Endothelial cell of umbilical vein (primary cell): ENCODE results near the gene MEGF10. TPM values are rescaled to one million over a fixed set of nuclear protein-coding genes. Genes with fewer than 3 reads are reported as not detected.

ENCODE experiments used
- BruUV-seq: library from RNA; stranded (reverse); fragments of 400-500 nt; replicated peaks from 2 replicates; lab custom pipeline; 2021; lab: Mats Ljungman, UMichigan
- CTCF ChIA-PET: fragments of 300-600, 350-600 bp; sonication (Branson Sonifier 250); formaldehyde crosslinking; loops from one replicate; lab custom pipeline; 2021; ENCODE audit warnings: antibody characterized with exemption, inconsistent platforms; lab: Charles Lee
- POLR2A ChIA-PET: fragments of 300-600, 350-600 bp; sonication (Branson Sonifier 250); formaldehyde crosslinking; loops from one replicate; lab custom pipeline; 2021; ENCODE audit warnings: antibody characterized with exemption, inconsistent platforms; lab: Charles Lee
- DNase-seq: peaks from one replicate; pipeline ENCODE4 v3.0.0-alpha.2; 2011; ENCODE audit warnings: low read depth, low spot score
- FAIRE-seq: peaks from 2 replicates; lab custom pipeline; 2011; peaks lifted over from hg19 to GRCh38; lab: Jason Lieb, UNC
- H2AFZ ChIP-seq: 2 replicates; pipeline ENCODE4 v1.6.0; 2012; ENCODE audit warnings: low read depth, low read length, control low read depth, inconsistent platforms
- H3K27ac ChIP-seq: 2 replicates; pipeline ENCODE4 v1.5.1; 2011; ENCODE audit warnings: low read depth, mild to moderate bottlenecking, control low read depth, low read length, moderate library complexity; ENCODE audit not compliant: insufficient read depth
- H3K27me3 ChIP-seq, 2 experiments: 2 replicates each; pipeline versions ENCODE4 v1.6.0 to v1.6.1; 2011; ENCODE audit warnings: low read length in 2 of 2, mixed read lengths in 1 of 2; ENCODE audit not compliant: control insufficient read depth in 2 of 2, insufficient read depth in 2 of 2
- H3K36me3 ChIP-seq, 2 experiments: 2 replicates in 1 of 2; 3 replicates in 1 of 2; pipeline ENCODE4 v1.5.1; 2011; ENCODE audit warnings: low read length in 2 of 2, mild to moderate bottlenecking in 1 of 2, moderate library complexity in 1 of 2; ENCODE audit not compliant: control insufficient read depth in 2 of 2, insufficient read depth in 2 of 2; ENCODE audit errors: extremely low read depth in 1 of 2
- H3K4me1 ChIP-seq: 3 replicates; pipeline ENCODE4 v1.5.1; 2011; ENCODE audit warnings: mild to moderate bottlenecking, low read length; ENCODE audit not compliant: control insufficient read depth, insufficient read depth; ENCODE audit errors: extremely low read depth
- H3K4me2 ChIP-seq: 2 replicates; pipeline ENCODE4 v1.6.1; 2011; ENCODE audit warnings: low read length, control low read depth, mixed read lengths; ENCODE audit not compliant: insufficient read depth
- H3K4me3 ChIP-seq, 3 experiments: fragments of 200-600 bp in 1 of 3; sonication (generic), shearing (Covaris generic) in 1 of 3; replicated peaks in 1 of 3; 2 replicates each; pipeline ENCODE4 v1.5.1; 2011 to 2016; ENCODE audit warnings: control low read depth in 3 of 3, low read length in 3 of 3, mild to moderate bottlenecking in 2 of 3, inconsistent platforms in 1 of 3, low read depth in 1 of 3, moderate library complexity in 1 of 3; ENCODE audit not compliant: insufficient read depth in 1 of 3
- H3K79me2 ChIP-seq: 2 replicates; pipeline ENCODE4 v1.6.0; 2012; ENCODE audit warnings: low read length, inconsistent platforms; ENCODE audit not compliant: control insufficient read depth, insufficient read depth
- H3K9ac ChIP-seq: replicated peaks from 2 replicates; pipeline ENCODE3; 2011; ENCODE audit warnings: low read length, control low read depth; ENCODE audit not compliant: insufficient read depth; ENCODE audit errors: extremely low read depth
- H3K9me1 ChIP-seq: replicated peaks from 3 replicates; pipeline ENCODE4 v1.6.0; 2011; ENCODE audit warnings: mild to moderate bottlenecking, low read length; ENCODE audit not compliant: control insufficient read depth, insufficient read depth; ENCODE audit errors: extremely low read depth
- H3K9me3 ChIP-seq: replicated peaks from 2 replicates; pipeline ENCODE4 v1.5.1; 2012; ENCODE audit warnings: low read length, inconsistent platforms; ENCODE audit not compliant: control insufficient read depth, insufficient read depth
- H4K20me1 ChIP-seq: replicated peaks from 2 replicates; pipeline ENCODE3; 2011; ENCODE audit warnings: mild to moderate bottlenecking, low read length; ENCODE audit not compliant: control insufficient read depth, insufficient read depth; ENCODE audit errors: extremely low read depth
- CTCF ChIP-seq, 2 donors: IDR thresholded peaks; 1 replicate in 1 of 2; 2 replicates in 1 of 2; pipeline ENCODE4 v1.5.1; 2011; ENCODE audit warnings: low read length in 2 of 2, mild to moderate bottlenecking in 2 of 2, moderate library complexity in 2 of 2, control low read depth in 1 of 2, inconsistent platforms in 1 of 2, low read depth in 1 of 2; ENCODE audit not compliant: insufficient read depth in 1 of 2; ENCODE audit errors: extremely low read depth in 1 of 2
- EZH2 ChIP-seq: IDR thresholded peaks from 2 replicates; pipeline ENCODE4 v1.6.1; 2012; ENCODE audit warnings: borderline replicate concordance, low read depth, mild to moderate bottlenecking, moderate library complexity, low read length, inconsistent platforms; ENCODE audit not compliant: severe bottlenecking
- FOS ChIP-seq: IDR thresholded peaks from 2 replicates; pipeline ENCODE4 v1.6.1; 2011; ENCODE audit warnings: mild to moderate bottlenecking, low read length, moderate library complexity, borderline replicate concordance; ENCODE audit not compliant: insufficient read depth
- GATA2 ChIP-seq: IDR thresholded peaks from 2 replicates; pipeline ENCODE4 v1.7.0; 2011; ENCODE audit warnings: low read depth, mild to moderate bottlenecking, moderate library complexity, mixed read lengths, low read length; ENCODE audit not compliant: insufficient read length, insufficient read depth
- JUN ChIP-seq: IDR thresholded peaks from 2 replicates; pipeline ENCODE4 v1.6.1; 2011; ENCODE audit warnings: borderline replicate concordance, low read depth; ENCODE audit not compliant: insufficient read length, insufficient read depth
- MAX ChIP-seq: IDR thresholded peaks from 2 replicates; pipeline ENCODE4 v1.6.1; 2011; ENCODE audit not compliant: insufficient read depth, insufficient read length
- MYC ChIP-seq: IDR thresholded peaks from one replicate; pipeline ENCODE4 v1.6.1; 2011; ENCODE audit warnings: mild to moderate bottlenecking, low read depth, low read length
- POLR2A ChIP-seq: IDR thresholded peaks from 2 replicates; pipeline ENCODE4 v1.6.1; 2012; ENCODE audit warnings: low read depth, mild to moderate bottlenecking, control low read depth, low read length
- POLR2AphosphoS5 ChIP-seq: IDR thresholded peaks from 2 replicates; pipeline ENCODE4 v1.6.1; 2012; ENCODE audit warnings: low read depth, mild to moderate bottlenecking, control low read depth, low read length, moderate library complexity; ENCODE audit not compliant: insufficient read depth
- dilution Hi-C: fragments of 300-500 bp; cut with MboI; formaldehyde crosslinking; loops from one replicate; pipeline ENCODE4 v1.15.0; 2019; ENCODE audit warnings: low sequenced_read_pairs; ENCODE audit not compliant: extremely low pct_ligation_motif_present
- intact Hi-C: fragments of 100-400 bp; cut with micrococcal nuclease; formaldehyde crosslinking; loops from one replicate; pipeline ENCODE4 v1.10.0; 2022
- polyA plus RNA-seq, 4 experiments: library from polyadenylated mRNA; depleted of rRNA in 3 of 4; stranded (reverse) in 3 of 4; unstranded in 1 of 4; fragments of >200 nt; gene quantifications; 2 replicates each; pipeline versions ENCODE4 v1.2.1 to v1.2.3, GENCODE V29; 2011 to 2012; ENCODE audit warnings: missing spikeins in 1 of 4
- total RNA-seq: library from RNA; stranded (reverse); gene quantifications from 2 replicates; pipeline ENCODE4 v1.2.3, GENCODE V29; 2021

The MEGF10 gene
- total and polyA plus RNA-seq, 2 donors (not counting 3 experiments of a cell fraction or from before 2014, with no cell fraction given) = 0.30 to 1.00 TPM

- peaks cover 18% of the 10 kb centered on the region for H3K4me1 ChIP-seq
- no peaks in the 10 kb centered on the region for H3K9me3 ChIP-seq
- TF ChIP-seq GATA2 (no peak), JUN (no peak), CTCF (IDR thresholded peaks at IDR 0.05; ENCODE audit: extremely low read depth in 1 of 2, insufficient read depth in 1 of 2, low read depth in 1 of 2, low read length in 2 of 2) (no peak), EZH2 (no peak), MYC (no peak), MAX (no peak), POLR2A (no peak), POLR2AphosphoS5 (no peak), FOS (no peak)
- H3K27me3 ChIP-seq = peaks cover 14 to 15% of the 10 kb centered on the region in 2 experiments
- no peak overlapping the region for H3K9ac ChIP-seq
- H4K20me1 ChIP-seq = no peaks in the 10 kb centered on the region
- intact Hi-C loops = no loop called here
- dilution Hi-C loops = no loop called here
- H2AFZ ChIP-seq = no peak overlapping the region
- BruUV-seq = no TSS peak
- no peak for FAIRE-seq
- no peaks in the 10 kb centered on the region for H3K79me2 ChIP-seq
- CTCF ChIA-PET = interaction anchor here (2.6 kb wide), 1 partner anchor 15 kb away, joined by 10 read pairs; no protein-coding TSS in a partner anchor
- POLR2A ChIA-PET = no interaction called here
- no peaks in the 10 kb centered on the region for H3K36me3 ChIP-seq
- H3K9me1 ChIP-seq = no peaks in the 10 kb centered on the region
- no peak overlapping the region for H3K27ac ChIP-seq
- no peak for DNase-seq
- H3K4me2 ChIP-seq = no peak overlapping the region
- H3K4me3 ChIP-seq = no peak overlapping the region
These were observed 8.1 kb downstream of the MEGF10 start for GRCh38 chr5:127298656-127299055.
